HG03565 (cell line): ENCODE results near the gene IQSEC1.

Experiments used
- ATAC-seq: cut with Tn5 transposase; IDR thresholded peaks from one replicate; pipeline ENCODE4 v1.9.1; 2021; ENCODE audit warnings: mild to moderate bottlenecking, moderate library complexity; ENCODE audit not compliant: unreplicated experiment

IQSEC1 gene

GRCh38 chr3:12941495-12942023, 131.7 kb downstream of the IQSEC1 start:
- ATAC-seq = no peak

- no peak for ATAC-seq
Measured at GRCh38 chr3:12940854-12941253, 132.4 kb downstream of the IQSEC1 start.

DNA sequence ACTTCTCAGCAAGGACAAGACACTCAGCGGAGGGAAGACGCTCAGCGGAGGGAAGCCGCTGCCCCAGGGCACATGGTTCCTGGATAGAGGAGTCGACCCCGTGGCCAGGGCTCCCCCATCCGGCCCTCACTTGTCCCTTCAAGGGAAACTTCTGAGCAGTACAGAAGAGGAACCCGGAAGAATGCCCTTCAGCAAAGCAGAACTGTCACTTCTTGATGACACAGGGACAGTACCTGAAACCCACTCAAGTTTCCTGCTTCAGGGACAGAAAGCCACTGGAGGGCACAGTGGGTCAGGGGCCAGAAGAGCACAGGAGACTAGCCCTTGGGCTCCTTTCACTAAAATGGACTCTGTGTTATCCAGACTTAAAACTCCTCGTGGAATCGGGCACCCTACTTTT, 134.1 kb downstream of the IQSEC1 start:
- ATAC-seq = no peak

DNA sequence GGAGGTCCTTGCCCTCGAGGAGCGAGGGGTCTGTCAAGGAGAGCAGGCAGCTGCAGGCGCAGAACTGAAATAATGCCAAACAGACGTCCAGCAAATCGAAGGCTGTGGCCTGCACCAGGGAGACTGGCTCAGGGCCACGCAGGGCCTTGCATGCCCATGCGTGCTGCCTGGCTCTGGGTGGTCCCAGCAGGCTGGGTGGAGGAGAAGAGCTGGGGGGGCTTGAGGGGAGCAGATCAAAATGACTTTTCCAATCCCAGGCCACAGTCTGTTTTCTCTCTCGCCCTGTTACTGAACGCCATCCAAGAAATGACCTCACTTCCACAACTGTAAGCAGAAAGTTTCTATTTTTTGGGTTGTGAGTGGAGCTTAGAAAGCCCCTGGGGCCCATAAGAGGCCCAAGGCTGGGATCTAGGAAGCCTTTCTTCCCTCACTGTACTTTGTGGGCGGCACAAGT, 134.9 kb downstream of the IQSEC1 start:
- ATAC-seq = no peak

DNA sequence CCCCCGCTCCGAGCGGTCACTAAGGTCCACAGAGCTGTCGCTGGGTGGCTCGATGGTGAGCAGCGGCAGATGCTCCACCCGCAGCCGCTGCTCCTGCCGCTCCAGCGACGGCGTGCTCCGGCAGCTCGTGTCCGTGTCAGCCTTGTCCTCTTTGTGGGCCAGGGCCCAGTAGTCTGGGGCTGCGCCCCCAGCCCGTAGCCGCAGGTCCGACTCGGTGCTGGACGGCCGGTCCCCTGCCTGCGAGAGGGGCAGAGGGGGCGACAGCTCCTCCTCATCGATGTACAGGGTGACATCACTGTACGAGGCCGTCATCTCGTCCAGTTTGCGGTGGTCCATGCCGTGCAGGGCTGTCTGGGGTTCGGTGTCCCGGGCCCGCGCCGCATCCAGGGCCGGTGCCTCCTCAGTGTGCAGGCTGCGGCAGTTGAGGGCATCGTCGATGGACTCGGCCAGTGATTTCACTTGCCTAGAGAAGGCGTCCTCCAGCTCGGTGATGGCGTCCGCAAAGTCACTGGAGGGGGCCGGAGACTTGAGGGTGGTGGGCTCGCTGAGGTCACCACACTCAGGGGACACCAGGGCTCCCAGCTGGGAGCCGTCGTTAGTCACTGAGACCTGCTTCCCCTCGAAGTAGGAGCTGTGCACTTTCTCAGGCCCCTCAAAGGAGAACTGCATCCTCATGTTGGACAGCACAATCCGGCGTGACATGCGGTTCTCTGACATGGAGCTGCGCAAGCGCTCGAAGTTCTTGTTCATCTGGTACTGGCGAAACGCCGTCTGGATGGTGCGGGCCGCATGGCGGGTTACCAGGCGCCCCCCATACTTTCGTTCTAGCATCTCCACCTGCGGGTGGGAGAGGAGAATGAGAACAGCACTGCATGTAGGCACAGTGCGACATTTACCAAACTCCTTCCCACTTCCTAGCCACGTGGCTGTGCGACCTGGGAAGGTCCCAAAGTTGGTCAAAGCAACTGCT, 137.1 kb downstream of the IQSEC1 start:
- no peak for ATAC-seq

GRCh38 chr3:12935023-12935860, 138.0 kb downstream of the IQSEC1 start:
- ATAC-seq = no peak

GRCh38 chr3:12934431-12934830, 138.8 kb downstream of the IQSEC1 start:
- ATAC-seq = no peak

DNA sequence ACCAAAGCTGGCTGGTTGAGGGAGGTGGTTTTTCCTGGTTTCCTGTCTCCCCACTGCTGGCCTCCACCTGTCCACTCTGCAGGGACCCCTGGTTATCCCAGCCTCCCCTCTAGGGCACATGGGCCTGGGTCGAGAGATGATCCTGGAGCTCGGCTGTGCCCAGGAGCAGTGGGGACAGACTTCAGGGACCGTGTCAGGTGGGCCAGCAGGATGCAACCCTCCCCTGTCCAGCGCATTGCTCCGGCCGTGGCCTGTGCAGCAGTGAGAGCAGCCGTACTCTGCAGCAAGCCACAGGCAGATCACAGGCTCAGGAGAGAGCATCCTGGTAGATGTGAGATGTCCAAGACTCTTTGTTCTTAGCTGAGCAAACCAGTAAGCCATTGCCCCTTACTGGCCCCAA, 139.3 kb downstream of the IQSEC1 start:
- ATAC-seq = no peak

DNA sequence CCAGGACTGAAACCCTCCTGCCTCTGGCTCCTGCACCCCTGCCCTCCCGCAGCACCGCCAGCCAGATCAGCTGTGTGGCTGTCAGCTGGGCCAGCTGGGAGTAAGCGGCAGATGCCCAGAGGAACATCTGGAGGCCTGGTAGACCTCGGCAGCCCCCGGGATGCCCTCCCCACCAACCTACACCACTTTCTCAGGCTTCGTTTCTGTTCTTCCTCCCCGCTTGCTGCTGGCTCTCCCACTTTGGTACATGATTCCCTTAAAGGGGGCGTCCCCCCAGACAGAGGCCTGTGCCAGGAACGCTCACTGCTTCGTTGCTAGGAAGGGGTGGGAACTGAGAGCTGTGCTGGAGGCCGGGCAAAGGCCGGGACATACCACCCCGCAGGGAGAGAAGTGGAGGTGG, 140.5 kb downstream of the IQSEC1 start:
- ATAC-seq = no peak

- no peak for ATAC-seq
Measured at GRCh38 chr3:12932347-12932746, 140.9 kb downstream of the IQSEC1 start.

- no peak for ATAC-seq
Measured at GRCh38 chr3:12931273-12931905, 141.8 kb downstream of the IQSEC1 start.

- no peak for ATAC-seq
Measured at GRCh38 chr3:12929801-12930200, 143.4 kb downstream of the IQSEC1 start.

DNA sequence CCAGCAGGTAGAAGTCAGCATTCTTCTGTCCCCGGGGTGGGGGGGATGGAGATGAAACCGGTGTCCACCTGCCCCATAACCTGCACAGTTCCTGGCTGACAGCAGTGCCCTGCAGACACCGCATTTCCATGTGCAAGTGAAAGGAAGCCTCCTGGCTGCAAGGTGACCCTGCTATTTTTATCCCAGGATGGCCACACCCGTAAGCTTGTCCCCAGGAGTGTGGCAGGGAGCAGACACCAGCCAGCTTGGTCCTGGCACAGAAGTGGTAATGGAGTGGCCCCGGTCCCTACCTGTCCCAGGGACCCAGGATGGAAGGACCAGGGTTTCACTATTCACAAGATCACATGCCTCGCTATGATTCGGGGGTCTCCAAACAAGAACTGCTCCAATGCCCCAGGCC, 146.6 kb downstream of the IQSEC1 start:
- ATAC-seq = no peak

DNA sequence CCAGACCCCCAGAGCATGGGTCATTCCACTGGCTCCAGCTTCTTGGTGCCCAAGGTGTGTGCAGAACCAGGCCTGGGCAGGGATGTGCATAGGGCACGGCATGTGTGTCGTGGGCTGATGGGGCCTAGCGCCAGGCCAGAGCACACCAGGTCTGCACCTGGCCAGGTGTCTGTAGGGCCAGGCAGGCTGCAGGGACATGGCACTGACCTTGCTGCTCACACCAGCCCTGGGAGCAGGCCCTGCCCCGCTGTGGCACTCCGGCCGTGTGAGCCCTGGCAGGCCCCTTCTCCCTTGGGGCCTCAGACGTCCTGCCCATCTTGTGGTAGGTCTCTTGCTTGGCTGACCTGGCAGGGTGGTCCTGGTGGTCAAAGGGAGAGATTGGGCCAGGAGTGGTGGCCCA, 147.6 kb downstream of the IQSEC1 start:
- no peak for ATAC-seq

DNA sequence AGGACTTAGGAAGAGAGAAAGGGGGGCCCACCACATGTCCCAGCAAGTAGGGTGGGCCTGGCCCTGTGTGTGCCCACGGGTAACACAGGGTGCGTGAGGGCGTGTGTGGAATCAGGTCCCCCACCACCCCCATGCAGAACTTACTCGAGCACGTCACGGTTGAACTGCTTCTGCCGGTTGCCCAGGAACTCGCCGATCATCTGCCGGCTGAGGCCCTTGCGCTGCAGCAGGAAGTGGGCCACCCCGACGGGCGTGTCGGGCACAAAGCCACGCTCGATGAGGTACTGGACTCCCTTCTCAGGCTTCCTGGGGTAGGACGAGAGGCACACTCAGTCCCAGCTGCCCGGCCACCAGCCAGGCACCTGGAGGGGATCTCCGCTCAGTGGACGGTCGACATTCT, 148.8 kb downstream of the IQSEC1 start:
- no peak for ATAC-seq

- ATAC-seq = no peak
Measured at GRCh38 chr3:12922881-12923431, 150.3 kb downstream of the IQSEC1 start.

GRCh38 chr3:12922306-12922705, 150.9 kb downstream of the IQSEC1 start:
- no peak for ATAC-seq

DNA sequence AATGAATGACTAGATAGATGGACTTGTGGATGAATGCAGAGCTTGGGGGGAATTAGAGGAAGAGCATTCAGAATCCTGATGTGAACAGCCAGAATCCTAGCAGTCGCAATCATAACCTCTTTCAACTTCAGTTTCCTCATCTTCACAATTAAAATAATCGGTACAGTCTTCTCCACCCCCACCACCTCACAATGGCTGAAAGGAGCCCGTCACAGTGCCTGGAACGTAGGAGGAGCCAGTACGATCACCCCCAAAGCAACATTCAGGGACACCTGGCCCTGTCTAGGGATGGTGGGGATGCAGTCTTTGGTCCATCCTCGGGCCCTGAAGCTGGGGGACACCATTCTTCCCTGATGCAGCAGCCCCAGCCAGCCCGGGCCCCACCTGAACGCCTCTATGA, 151.5 kb downstream of the IQSEC1 start:
- no peak for ATAC-seq

DNA sequence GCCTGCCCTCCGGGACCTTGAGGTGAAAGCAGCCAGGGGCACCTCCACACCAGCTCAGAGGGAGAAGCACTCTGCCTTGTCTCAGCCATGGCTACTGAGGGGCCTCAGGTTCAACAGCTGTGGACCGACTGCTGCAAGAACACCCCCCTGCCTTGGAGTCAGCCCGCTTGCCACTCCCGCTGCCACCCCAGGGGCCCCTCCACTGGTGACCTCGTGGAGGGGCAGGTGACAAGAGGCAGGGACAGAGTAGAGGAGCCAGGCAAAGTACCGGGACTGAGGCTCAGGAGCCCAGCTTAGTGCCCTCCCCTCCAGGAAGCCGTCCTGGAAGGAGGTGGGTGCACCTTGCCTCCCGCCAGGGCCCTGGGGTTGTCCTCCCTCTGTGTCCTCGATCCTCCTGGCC, 152.3 kb downstream of the IQSEC1 start:
- no peak for ATAC-seq

DNA sequence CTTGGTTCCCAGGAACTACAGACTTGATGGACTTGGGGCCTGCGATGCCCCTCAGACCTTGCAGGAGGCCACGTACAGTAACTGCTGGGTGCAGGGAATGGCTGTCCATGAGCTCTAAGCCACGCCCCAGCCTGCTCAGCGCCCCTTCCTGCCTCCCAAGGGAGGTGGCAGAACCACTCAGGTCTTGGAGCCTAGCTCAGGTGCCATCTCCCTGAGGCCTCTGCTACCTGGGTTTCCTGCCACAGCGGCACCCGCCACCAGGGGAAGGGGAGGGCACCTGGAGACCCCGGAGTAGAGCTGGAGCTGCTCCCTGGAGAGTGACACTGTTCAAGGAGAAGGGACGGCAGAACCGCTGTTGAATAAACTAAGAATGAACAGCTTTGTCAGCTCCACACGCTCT, 154.0 kb downstream of the IQSEC1 start:
- ATAC-seq = no peak

DNA sequence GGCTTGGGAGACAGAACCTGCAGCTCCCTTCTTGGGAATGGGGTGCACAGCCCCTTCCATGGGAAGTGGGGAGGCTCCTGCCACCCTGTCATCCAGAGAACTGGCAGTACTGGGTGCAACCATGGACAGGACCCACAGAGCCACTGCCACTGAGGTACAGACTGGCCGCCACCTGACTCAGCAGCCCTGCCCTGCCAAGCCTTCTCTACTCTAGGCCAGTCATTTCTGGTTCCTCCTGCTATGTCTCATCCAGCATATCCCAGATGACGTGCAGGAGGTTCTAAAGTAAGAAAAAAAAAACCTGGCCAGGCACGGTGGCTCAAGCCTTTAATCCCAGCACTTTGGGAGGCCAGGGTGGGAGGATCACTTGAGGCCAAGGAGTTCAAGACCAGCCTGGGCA, 155.0 kb downstream of the IQSEC1 start:
- ATAC-seq = no peak
